Measurements from ENCODE around the gene P3H1. TPM values are rescaled to one million over a fixed set of nuclear protein-coding genes. Genes with fewer than 3 reads are reported as not detected.
"Not testable (repeated sequence)": the region's sequence is repeated elsewhere in the genome, so short reads cannot be mapped to it uniquely, and the experiment has no call there.

P3H1 gene
- total and polyA plus RNA-seq, 5 donors from 2014 or later, result 12.6 to 30.4 (median 15.6) TPM

- no peak for DNase-seq
- Mint-ChIP-seq H3K9me3 (no peaks in the 10 kb centered on the region), H3K27ac (no peak overlapping the region), H3K4me1 (peaks cover 4 to 12% (median 7%) of the 10 kb centered on the region in 4 donors), H3K36me3 (peaks cover 46% of the 10 kb centered on the region), H3K4me3 (no peak overlapping the region), H3K27me3 (no peaks in the 10 kb centered on the region)
- no peaks in the 10 kb centered on the region for H3K9me3 ChIP-seq (ENCODE audit: control insufficient read depth in 2 of 2, low read length in 2 of 2)
- no peak overlapping the region for H3K27ac ChIP-seq (ENCODE audit: insufficient read depth, low read length, poor library complexity, severe bottlenecking)
- no peak for ATAC-seq (ENCODE audit: low read depth in 2 of 2)
- peaks cover 65% of the 10 kb centered on the region for H3K36me3 ChIP-seq (ENCODE audit: control insufficient read depth, insufficient read depth, low read length)
- no peaks in the 10 kb centered on the region for H3K4me1 ChIP-seq (ENCODE audit: control insufficient read depth, insufficient read depth, low read length, poor library complexity, severe bottlenecking)
- H3K27me3 ChIP-seq (ENCODE audit: control insufficient read depth, insufficient read depth, low read length), result no peaks in the 10 kb centered on the region
- H3K4me3 ChIP-seq (ENCODE audit: low read depth, low read length), result no peak overlapping the region
These were observed 8.9 kb downstream of the P3H1 start for GRCh38 chr1:42757892-42758275.

- Histone ChIP-seq H3K4me1 (ENCODE audit: control insufficient read depth, insufficient read depth, low read length, poor library complexity, severe bottlenecking) (no peaks in the 10 kb centered on the region), H3K36me3 (ENCODE audit: control insufficient read depth, insufficient read depth, low read length) (peaks cover 71% of the 10 kb centered on the region), H3K9me3 (ENCODE audit: control insufficient read depth in 2 of 2, low read length in 2 of 2) (no peaks in the 10 kb centered on the region), H3K27me3 (ENCODE audit: control insufficient read depth, insufficient read depth, low read length) (no peaks in the 10 kb centered on the region), H3K27ac (ENCODE audit: insufficient read depth, low read length, poor library complexity, severe bottlenecking) (no peak overlapping the region), H3K4me3 (ENCODE audit: low read depth, low read length) (no peak overlapping the region)
- no peaks in the 10 kb centered on the region for H3K27me3 Mint-ChIP-seq
- peak overlapping the region in 2 of 3 donors; percentile 80 to 83 for H3K27ac Mint-ChIP-seq
- peaks cover 4 to 8% (median 6%) of the 10 kb centered on the region in 4 donors for H3K4me1 Mint-ChIP-seq
- DNase-seq, result peak in 2 of 3 donors; percentile 32 to 60
- peak in 1 of 2 donors; percentile 50 for ATAC-seq (ENCODE audit: low read depth in 2 of 2)
- peak overlapping the region in 1 of 4 donors; percentile 74 for H3K4me3 Mint-ChIP-seq
- H3K9me3 Mint-ChIP-seq, result no peaks in the 10 kb centered on the region
- peaks cover 52% of the 10 kb centered on the region for H3K36me3 Mint-ChIP-seq
These were observed 9.6 kb downstream of the P3H1 start for GRCh38 chr1:42756956-42757891.

- H3K27me3 Mint-ChIP-seq, result no peaks in the 10 kb centered on the region
- H3K9me3 Mint-ChIP-seq, result peaks cover 0 to 4% (median 0%) of the 10 kb centered on the region in 7 donors
- Histone ChIP-seq H3K9me3 (ENCODE audit: control insufficient read depth in 2 of 2, low read length in 2 of 2) (no peaks in the 10 kb centered on the region), H3K27me3 (ENCODE audit: control insufficient read depth, insufficient read depth, low read length) (no peaks in the 10 kb centered on the region), H3K4me3 (ENCODE audit: low read depth, low read length) (no peak overlapping the region), H3K4me1 (ENCODE audit: control insufficient read depth, insufficient read depth, low read length, poor library complexity, severe bottlenecking) (no peaks in the 10 kb centered on the region), H3K36me3 (ENCODE audit: control insufficient read depth, insufficient read depth, low read length) (peaks cover 71% of the 10 kb centered on the region), H3K27ac (ENCODE audit: insufficient read depth, low read length, poor library complexity, severe bottlenecking) (no peak overlapping the region)
- no peak overlapping the region for H3K4me3 Mint-ChIP-seq
- DNase-seq (no peak), ATAC-seq (ENCODE audit: low read depth in 2 of 2) (no peak)
- H3K4me1 Mint-ChIP-seq, result peaks cover 4 to 8% (median 6%) of the 10 kb centered on the region in 4 donors
- H3K36me3 Mint-ChIP-seq, result peaks cover 78% of the 10 kb centered on the region
- peak overlapping the region in 1 of 3 donors; percentile 74 for H3K27ac Mint-ChIP-seq
These were observed 13.8 kb downstream of the P3H1 start for GRCh38 chr1:42753070-42753469.

GRCh38 chr1:42752284-42752683 is 14.5 kb downstream of the P3H1 start:
- Histone ChIP-seq H3K27me3 (ENCODE audit: control insufficient read depth, insufficient read depth, low read length) (no peaks in the 10 kb centered on the region), H3K27ac (ENCODE audit: insufficient read depth, low read length, poor library complexity, severe bottlenecking) (no peak overlapping the region), H3K4me1 (ENCODE audit: control insufficient read depth, insufficient read depth, low read length, poor library complexity, severe bottlenecking) (no peaks in the 10 kb centered on the region), H3K36me3 (ENCODE audit: control insufficient read depth, insufficient read depth, low read length) (peaks cover 67% of the 10 kb centered on the region), H3K9me3 (ENCODE audit: control insufficient read depth in 2 of 2, low read length in 2 of 2) (no peaks in the 10 kb centered on the region), H3K4me3 (ENCODE audit: low read depth, low read length) (no peak overlapping the region)
- no peak for ATAC-seq (ENCODE audit: low read depth in 2 of 2)
- Mint-ChIP-seq H3K27ac (peak overlapping the region; percentile 11 to 45 (median 44)), H3K4me1 (peaks cover 4 to 8% (median 5%) of the 10 kb centered on the region in 4 donors), H3K4me3 (no peak overlapping the region), H3K27me3 (no peaks in the 10 kb centered on the region), H3K36me3 (peaks cover 75% of the 10 kb centered on the region), H3K9me3 (peaks cover 0 to 4% (median 0%) of the 10 kb centered on the region in 7 donors)
- no peak for DNase-seq

GRCh38 chr1:42751511-42752070 is 15.2 kb downstream of the P3H1 start:
- peaks cover 67% of the 10 kb centered on the region for H3K36me3 ChIP-seq (ENCODE audit: control insufficient read depth, insufficient read depth, low read length)
- not testable (repeated sequence) for H3K4me3 ChIP-seq (ENCODE audit: low read depth, low read length); H3K4me3 Mint-ChIP-seq; H3K27me3 ChIP-seq (ENCODE audit: control insufficient read depth, insufficient read depth, low read length); H3K9me3 Mint-ChIP-seq; ATAC-seq (ENCODE audit: low read depth in 2 of 2); H3K27ac ChIP-seq (ENCODE audit: insufficient read depth, low read length, poor library complexity, severe bottlenecking); H3K27me3 Mint-ChIP-seq; H3K9me3 ChIP-seq (ENCODE audit: control insufficient read depth in 2 of 2, low read length in 2 of 2); DNase-seq; H3K4me1 ChIP-seq (ENCODE audit: control insufficient read depth, insufficient read depth, low read length, poor library complexity, severe bottlenecking); H3K4me1 Mint-ChIP-seq
- peak overlapping the region in 2 of 3 donors; percentile 45 to 86 for H3K27ac Mint-ChIP-seq
- H3K36me3 Mint-ChIP-seq, result peaks cover 68% of the 10 kb centered on the region

GRCh38 chr1:42750041-42750440 is 16.8 kb downstream of the P3H1 start:
- Mint-ChIP-seq H3K27me3 (no peaks in the 10 kb centered on the region), H3K9me3 (peaks cover 0 to 4% (median 0%) of the 10 kb centered on the region in 7 donors), H3K4me3 (no peak overlapping the region), H3K4me1 (peaks cover 0 to 3% (median 0%) of the 10 kb centered on the region in 4 donors), H3K36me3 (peaks cover 63% of the 10 kb centered on the region), H3K27ac (no peak overlapping the region)
- H3K27me3 ChIP-seq (ENCODE audit: control insufficient read depth, insufficient read depth, low read length), result no peaks in the 10 kb centered on the region
- DNase-seq (no peak), ATAC-seq (ENCODE audit: low read depth in 2 of 2) (no peak)
- H3K36me3 ChIP-seq (ENCODE audit: control insufficient read depth, insufficient read depth, low read length), result peaks cover 58% of the 10 kb centered on the region
- H3K9me3 ChIP-seq (ENCODE audit: control insufficient read depth in 2 of 2, low read length in 2 of 2), result no peaks in the 10 kb centered on the region
- H3K4me3 ChIP-seq (ENCODE audit: low read depth, low read length), result no peak overlapping the region
- no peak overlapping the region for H3K27ac ChIP-seq (ENCODE audit: insufficient read depth, low read length, poor library complexity, severe bottlenecking)
- H3K4me1 ChIP-seq (ENCODE audit: control insufficient read depth, insufficient read depth, low read length, poor library complexity, severe bottlenecking), result no peaks in the 10 kb centered on the region

- H3K36me3 ChIP-seq (ENCODE audit: control insufficient read depth, insufficient read depth, low read length), result peaks cover 45% of the 10 kb centered on the region
- H3K4me3 Mint-ChIP-seq, result no peak overlapping the region
- H3K27me3 ChIP-seq (ENCODE audit: control insufficient read depth, insufficient read depth, low read length), result no peaks in the 10 kb centered on the region
- H3K4me1 Mint-ChIP-seq, result peaks cover 0 to 3% (median 0%) of the 10 kb centered on the region in 4 donors
- no peak overlapping the region for H3K4me3 ChIP-seq (ENCODE audit: low read depth, low read length)
- peaks cover 0 to 4% (median 0%) of the 10 kb centered on the region in 7 donors for H3K9me3 Mint-ChIP-seq
- no peaks in the 10 kb centered on the region for H3K27me3 Mint-ChIP-seq
- no peaks in the 10 kb centered on the region for H3K4me1 ChIP-seq (ENCODE audit: control insufficient read depth, insufficient read depth, low read length, poor library complexity, severe bottlenecking)
- H3K27ac ChIP-seq (ENCODE audit: insufficient read depth, low read length, poor library complexity, severe bottlenecking), result no peak overlapping the region
- H3K27ac Mint-ChIP-seq, result peak overlapping the region in 1 of 3 donors; percentile 65
- H3K36me3 Mint-ChIP-seq, result peaks cover 53% of the 10 kb centered on the region
- DNase-seq, result no peak
- ATAC-seq (ENCODE audit: low read depth in 2 of 2), result no peak
- H3K9me3 ChIP-seq (ENCODE audit: control insufficient read depth in 2 of 2, low read length in 2 of 2), result no peaks in the 10 kb centered on the region
These were observed 18.1 kb downstream of the P3H1 start for GRCh38 chr1:42748461-42749410.

Data from CD4-positive, CD25-positive, alpha-beta regulatory T cell (primary cell).